ENCODE measurements around the gene SEMA3E.

SEMA3E gene

DNA sequence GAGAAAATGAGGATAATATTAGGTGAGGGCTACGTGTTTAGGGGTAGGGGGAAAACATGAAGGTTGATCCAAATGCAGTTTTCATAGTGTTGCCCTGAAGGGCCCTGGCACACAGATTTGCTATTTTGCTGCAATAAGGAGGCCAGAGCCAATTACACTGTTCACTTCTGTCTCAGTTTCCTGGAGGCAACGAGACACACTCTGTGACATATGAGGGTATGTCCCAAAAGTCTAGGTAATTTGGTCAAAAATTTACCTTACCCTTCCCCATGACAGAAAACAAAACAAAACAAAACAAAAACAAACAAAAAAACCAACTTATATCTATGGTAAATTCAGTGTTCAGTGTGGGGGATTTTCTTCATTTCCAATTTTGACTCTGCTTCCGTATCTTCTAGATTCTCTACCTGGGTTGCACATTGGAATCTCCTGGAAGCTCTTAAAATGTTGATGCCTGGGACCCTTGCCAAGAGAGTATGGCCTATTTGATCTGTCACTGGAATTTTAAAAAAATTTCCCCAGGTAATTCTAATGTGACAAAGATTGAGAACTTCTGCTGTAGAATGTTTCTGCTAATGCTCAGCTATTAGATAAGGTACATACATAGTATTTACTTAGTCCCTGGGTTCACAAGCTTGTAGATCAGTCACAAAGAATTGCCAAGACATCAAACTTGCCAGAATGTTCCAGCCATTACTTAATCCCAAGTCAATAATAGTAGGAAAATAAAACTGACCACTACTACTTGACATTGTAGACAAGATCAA is 139.5 kb downstream of the SEMA3E start:
- no peak overlapping the region for H3K4me3 ChIP-seq (ENCODE audit: low read depth, low read length)
- no peaks in the 10 kb centered on the region for H3K27me3 ChIP-seq (ENCODE audit: control insufficient read depth, insufficient read depth, low read length)
- H3K9ac ChIP-seq (ENCODE audit: low read depth, low read length), result no peak overlapping the region
- H3K36me3 ChIP-seq (ENCODE audit: control insufficient read depth, insufficient read depth, low read length), result no peaks in the 10 kb centered on the region
- no peaks in the 10 kb centered on the region for H3K9me3 ChIP-seq (ENCODE audit: control insufficient read depth, insufficient read depth, low read length)
- peaks cover 3% of the 10 kb centered on the region for H3K4me1 ChIP-seq (ENCODE audit: control insufficient read depth, insufficient read depth, low read length)

DNA sequence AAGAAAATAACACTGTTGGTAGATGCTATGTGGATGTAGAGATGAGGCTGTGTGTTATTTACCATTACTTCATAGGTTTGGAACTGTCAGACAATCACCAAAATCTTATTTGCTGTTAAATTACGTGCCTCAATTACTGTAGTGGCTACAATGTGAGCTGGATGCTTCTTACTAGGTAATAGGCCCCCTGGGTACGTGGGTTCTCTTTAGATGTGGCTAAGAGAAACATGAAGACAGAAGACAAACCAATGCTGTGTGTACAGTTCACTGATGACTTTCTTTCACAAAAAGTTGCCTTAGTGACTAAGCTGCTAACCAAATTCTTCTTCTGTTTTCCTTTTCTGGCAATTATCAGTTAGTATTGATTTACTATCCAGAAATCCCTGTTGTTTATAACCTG is 144.6 kb downstream of the SEMA3E start:
- H3K4me3 ChIP-seq (ENCODE audit: low read depth, low read length), result no peak overlapping the region
- no peak overlapping the region for H3K9ac ChIP-seq (ENCODE audit: low read depth, low read length)
- H3K9me3 ChIP-seq (ENCODE audit: control insufficient read depth, insufficient read depth, low read length), result no peaks in the 10 kb centered on the region
- H3K27me3 ChIP-seq (ENCODE audit: control insufficient read depth, insufficient read depth, low read length), result no peaks in the 10 kb centered on the region
- no peaks in the 10 kb centered on the region for H3K4me1 ChIP-seq (ENCODE audit: control insufficient read depth, insufficient read depth, low read length)
- no peaks in the 10 kb centered on the region for H3K36me3 ChIP-seq (ENCODE audit: control insufficient read depth, insufficient read depth, low read length)

DNA sequence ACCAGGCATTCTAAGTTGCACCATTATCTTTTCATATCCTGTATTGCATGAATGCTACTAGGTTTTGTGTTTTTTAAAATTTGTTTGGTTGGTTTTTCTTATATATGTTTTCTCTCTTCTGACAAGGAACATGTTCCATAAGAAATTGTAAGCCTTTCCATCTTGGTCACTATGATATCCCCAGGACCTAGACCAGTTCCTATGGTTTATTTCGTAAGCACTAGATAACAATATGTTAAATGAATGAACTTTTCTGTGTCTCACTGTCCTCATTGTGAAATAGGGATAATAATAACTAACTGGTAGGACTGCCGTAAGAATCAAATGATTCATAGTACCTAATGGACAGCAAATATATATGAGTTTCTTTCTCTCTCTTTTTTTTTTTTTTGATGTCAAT is 146.3 kb downstream of the SEMA3E start:
- Histone ChIP-seq H3K4me1 (ENCODE audit: control insufficient read depth, insufficient read depth, low read length) (no peaks in the 10 kb centered on the region), H3K27me3 (ENCODE audit: control insufficient read depth, insufficient read depth, low read length) (no peaks in the 10 kb centered on the region), H3K4me3 (ENCODE audit: low read depth, low read length) (no peak overlapping the region), H3K9me3 (ENCODE audit: control insufficient read depth, insufficient read depth, low read length) (no peaks in the 10 kb centered on the region), H3K9ac (ENCODE audit: low read depth, low read length) (no peak overlapping the region), H3K36me3 (ENCODE audit: control insufficient read depth, insufficient read depth, low read length) (no peaks in the 10 kb centered on the region)

DNA sequence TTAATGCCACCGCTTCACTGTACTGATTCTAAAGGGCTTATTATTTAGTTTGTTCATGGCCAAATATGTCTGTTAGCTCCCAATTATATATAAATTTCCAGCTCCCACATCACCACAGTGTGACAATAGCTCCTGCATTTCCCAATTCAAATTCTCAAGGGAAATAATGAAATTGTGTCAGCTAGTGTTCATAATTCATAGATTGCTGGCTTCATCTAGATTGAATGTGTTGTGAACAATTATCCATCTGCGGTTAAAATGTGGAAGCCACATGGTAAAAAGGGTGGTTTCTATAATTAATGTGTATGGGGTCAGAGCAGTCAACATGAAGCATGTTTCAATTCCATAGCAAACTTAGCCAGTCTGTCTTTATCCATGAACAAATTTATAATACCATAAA is 154.3 kb downstream of the SEMA3E start:
- no peaks in the 10 kb centered on the region for H3K4me1 ChIP-seq (ENCODE audit: control insufficient read depth, insufficient read depth, low read length)
- no peak overlapping the region for H3K9ac ChIP-seq (ENCODE audit: low read depth, low read length)
- H3K27me3 ChIP-seq (ENCODE audit: control insufficient read depth, insufficient read depth, low read length), result no peaks in the 10 kb centered on the region
- no peaks in the 10 kb centered on the region for H3K36me3 ChIP-seq (ENCODE audit: control insufficient read depth, insufficient read depth, low read length)
- H3K4me3 ChIP-seq (ENCODE audit: low read depth, low read length), result no peak overlapping the region
- H3K9me3 ChIP-seq (ENCODE audit: control insufficient read depth, insufficient read depth, low read length), result no peaks in the 10 kb centered on the region

DNA sequence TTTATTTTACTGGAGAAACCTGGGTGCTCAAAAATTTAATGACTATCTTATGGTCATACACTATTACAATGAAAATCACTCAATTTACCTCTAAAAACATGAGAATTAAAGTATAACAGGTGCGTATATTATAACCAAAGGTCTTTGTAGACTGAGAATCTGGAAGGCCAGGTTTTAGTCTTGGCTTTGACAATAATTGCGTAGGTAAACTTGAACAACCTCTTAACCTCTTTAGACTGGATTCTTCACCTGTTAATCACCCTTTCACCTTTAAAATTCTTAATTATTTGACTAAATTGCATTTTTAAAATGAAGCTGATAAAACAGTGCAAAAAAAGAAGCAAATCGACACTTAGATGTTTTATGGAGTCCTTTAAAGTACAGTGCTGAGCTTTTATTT is 156.1 kb downstream of the SEMA3E start:
- no peaks in the 10 kb centered on the region for H3K9me3 ChIP-seq (ENCODE audit: control insufficient read depth, insufficient read depth, low read length)
- no peaks in the 10 kb centered on the region for H3K27me3 ChIP-seq (ENCODE audit: control insufficient read depth, insufficient read depth, low read length)
- no peaks in the 10 kb centered on the region for H3K36me3 ChIP-seq (ENCODE audit: control insufficient read depth, insufficient read depth, low read length)
- H3K4me3 ChIP-seq (ENCODE audit: low read depth, low read length), result no peak overlapping the region
- H3K4me1 ChIP-seq (ENCODE audit: control insufficient read depth, insufficient read depth, low read length), result no peaks in the 10 kb centered on the region
- H3K9ac ChIP-seq (ENCODE audit: low read depth, low read length), result no peak overlapping the region

DNA sequence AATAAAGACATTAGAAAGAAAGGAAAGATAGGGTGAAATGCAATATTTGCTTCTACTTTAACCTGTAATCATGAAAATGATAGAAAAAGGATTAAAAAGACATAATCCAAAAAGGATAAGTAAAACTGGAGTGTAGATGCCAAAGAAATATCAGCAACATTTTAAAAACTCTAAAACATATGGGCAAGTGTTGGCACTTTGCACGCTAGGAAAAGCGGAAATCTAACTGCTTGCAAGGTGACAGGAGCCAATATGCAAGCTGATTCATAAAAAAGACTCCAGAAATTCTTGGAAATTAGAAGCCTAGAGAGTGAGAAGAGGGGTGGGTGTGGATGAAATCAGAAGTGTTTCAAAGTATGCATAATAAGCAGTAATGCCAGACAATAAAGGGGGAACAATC is 161.1 kb downstream of the SEMA3E start:
- no peaks in the 10 kb centered on the region for H3K36me3 ChIP-seq (ENCODE audit: control insufficient read depth, insufficient read depth, low read length)
- no peak overlapping the region for H3K9ac ChIP-seq (ENCODE audit: low read depth, low read length)
- H3K4me3 ChIP-seq (ENCODE audit: low read depth, low read length), result no peak overlapping the region
- H3K27me3 ChIP-seq (ENCODE audit: control insufficient read depth, insufficient read depth, low read length), result no peaks in the 10 kb centered on the region
- no peaks in the 10 kb centered on the region for H3K4me1 ChIP-seq (ENCODE audit: control insufficient read depth, insufficient read depth, low read length)
- no peaks in the 10 kb centered on the region for H3K9me3 ChIP-seq (ENCODE audit: control insufficient read depth, insufficient read depth, low read length)

DNA sequence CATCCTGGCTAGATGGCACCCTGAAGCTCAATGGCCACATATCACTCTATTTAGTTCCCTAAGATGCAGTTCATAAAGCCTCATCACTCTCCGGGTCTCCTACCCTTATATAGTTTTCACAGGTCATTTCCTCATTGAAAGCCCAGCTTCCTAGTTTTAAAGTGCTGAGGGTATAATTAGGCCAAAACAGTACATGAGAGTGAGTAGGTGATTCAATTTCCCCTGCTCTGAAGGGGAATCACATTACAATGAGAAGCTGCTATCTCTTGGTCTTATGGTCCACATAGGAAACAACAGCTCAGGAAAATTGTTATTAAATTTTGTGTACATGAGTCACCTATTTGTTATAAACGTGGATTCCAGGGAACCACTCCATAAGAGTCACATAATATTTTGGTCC is 162.0 kb downstream of the SEMA3E start:
- Histone ChIP-seq H3K9ac (ENCODE audit: low read depth, low read length) (no peak overlapping the region), H3K4me3 (ENCODE audit: low read depth, low read length) (no peak overlapping the region), H3K27me3 (ENCODE audit: control insufficient read depth, insufficient read depth, low read length) (no peaks in the 10 kb centered on the region), H3K36me3 (ENCODE audit: control insufficient read depth, insufficient read depth, low read length) (no peaks in the 10 kb centered on the region), H3K9me3 (ENCODE audit: control insufficient read depth, insufficient read depth, low read length) (no peaks in the 10 kb centered on the region), H3K4me1 (ENCODE audit: control insufficient read depth, insufficient read depth, low read length) (no peaks in the 10 kb centered on the region)

DNA sequence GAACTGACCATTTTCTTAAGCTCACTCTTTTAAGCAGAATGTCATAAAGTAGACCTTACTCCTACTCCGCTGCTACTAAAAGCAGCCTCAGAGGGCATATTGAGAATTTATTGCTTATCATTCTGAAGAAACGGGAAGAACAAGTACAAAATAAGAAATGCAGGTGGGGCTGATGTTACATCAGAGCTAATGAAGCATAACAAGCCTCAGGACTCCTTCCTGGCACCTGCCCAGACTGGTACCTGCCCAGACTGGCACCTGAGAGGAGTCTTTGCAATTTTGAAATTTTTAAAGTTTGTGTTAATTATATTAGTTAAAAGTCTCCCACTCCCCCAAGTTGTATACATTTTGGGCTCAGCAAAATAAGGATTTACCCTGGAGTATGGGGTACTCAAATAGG is 162.4 kb downstream of the SEMA3E start:
- H3K36me3 ChIP-seq (ENCODE audit: control insufficient read depth, insufficient read depth, low read length), result no peaks in the 10 kb centered on the region
- H3K4me3 ChIP-seq (ENCODE audit: low read depth, low read length), result no peak overlapping the region
- no peaks in the 10 kb centered on the region for H3K9me3 ChIP-seq (ENCODE audit: control insufficient read depth, insufficient read depth, low read length)
- no peak overlapping the region for H3K9ac ChIP-seq (ENCODE audit: low read depth, low read length)
- H3K27me3 ChIP-seq (ENCODE audit: control insufficient read depth, insufficient read depth, low read length), result no peaks in the 10 kb centered on the region
- H3K4me1 ChIP-seq (ENCODE audit: control insufficient read depth, insufficient read depth, low read length), result no peaks in the 10 kb centered on the region

DNA sequence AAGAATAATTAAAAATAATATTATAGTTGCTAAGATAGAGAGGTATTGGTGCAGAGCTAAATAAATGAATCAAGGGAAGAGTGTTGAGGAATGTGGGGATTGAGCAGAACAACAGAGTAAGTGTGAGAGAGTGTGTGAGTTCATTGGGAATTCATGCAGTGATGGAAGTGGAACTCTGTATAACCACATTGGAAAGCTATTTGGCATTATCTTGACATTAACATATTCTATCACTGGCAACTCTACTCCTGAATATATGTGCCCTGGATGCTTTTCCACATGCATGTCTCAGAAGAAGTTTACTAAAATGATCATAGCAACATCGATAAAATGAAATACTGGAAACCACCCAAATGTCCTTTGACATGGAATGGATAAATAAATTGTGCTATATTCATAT is 164.1 kb downstream of the SEMA3E start:
- Histone ChIP-seq H3K4me1 (ENCODE audit: control insufficient read depth, insufficient read depth, low read length) (no peaks in the 10 kb centered on the region), H3K9me3 (ENCODE audit: control insufficient read depth, insufficient read depth, low read length) (no peaks in the 10 kb centered on the region), H3K27me3 (ENCODE audit: control insufficient read depth, insufficient read depth, low read length) (no peaks in the 10 kb centered on the region), H3K9ac (ENCODE audit: low read depth, low read length) (no peak overlapping the region), H3K36me3 (ENCODE audit: control insufficient read depth, insufficient read depth, low read length) (no peaks in the 10 kb centered on the region), H3K4me3 (ENCODE audit: low read depth, low read length) (no peak overlapping the region)

DNA sequence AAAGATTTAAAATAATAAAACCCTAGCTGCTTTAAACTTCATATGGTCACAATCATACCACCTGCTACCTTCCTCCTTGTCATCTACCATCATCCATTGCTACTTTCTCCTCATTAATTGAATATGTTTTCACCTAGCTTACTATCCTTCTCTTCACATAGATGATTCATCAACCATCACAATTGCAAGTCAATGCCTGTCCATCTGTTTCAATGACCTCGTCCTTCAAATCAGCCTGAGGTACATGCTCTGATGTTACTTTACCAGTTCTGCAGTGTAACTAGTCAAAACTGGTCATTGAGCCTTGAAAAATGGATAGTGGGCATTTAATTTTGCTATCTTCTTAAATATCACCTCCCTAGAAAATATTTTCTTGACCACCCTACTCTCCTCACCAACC is 164.7 kb downstream of the SEMA3E start:
- Histone ChIP-seq H3K4me3 (ENCODE audit: low read depth, low read length) (no peak overlapping the region), H3K9me3 (ENCODE audit: control insufficient read depth, insufficient read depth, low read length) (no peaks in the 10 kb centered on the region), H3K9ac (ENCODE audit: low read depth, low read length) (no peak overlapping the region), H3K36me3 (ENCODE audit: control insufficient read depth, insufficient read depth, low read length) (no peaks in the 10 kb centered on the region), H3K4me1 (ENCODE audit: control insufficient read depth, insufficient read depth, low read length) (no peaks in the 10 kb centered on the region), H3K27me3 (ENCODE audit: control insufficient read depth, insufficient read depth, low read length) (no peaks in the 10 kb centered on the region)

DNA sequence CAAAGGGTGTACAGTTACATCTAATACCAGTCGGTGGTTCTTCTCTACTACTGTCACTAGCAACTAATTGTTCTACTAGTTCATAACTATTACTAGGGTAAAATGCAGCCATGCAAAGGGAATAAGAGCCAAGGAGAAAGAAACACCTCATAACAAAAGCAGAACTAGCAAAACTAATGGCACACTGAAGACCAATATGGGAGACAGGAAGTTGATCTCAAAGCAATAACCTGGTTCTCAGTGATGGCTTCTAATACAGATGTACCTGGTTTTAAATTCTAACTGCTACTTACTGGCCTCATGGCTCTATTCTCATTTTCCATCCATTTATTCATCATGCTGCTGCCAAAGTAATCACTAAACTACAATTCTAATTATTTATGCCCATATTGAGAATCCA is 170.3 kb downstream of the SEMA3E start:
- Histone ChIP-seq H3K27me3 (ENCODE audit: control insufficient read depth, insufficient read depth, low read length) (no peaks in the 10 kb centered on the region), H3K4me3 (ENCODE audit: low read depth, low read length) (no peak overlapping the region), H3K9me3 (ENCODE audit: control insufficient read depth, insufficient read depth, low read length) (no peaks in the 10 kb centered on the region), H3K4me1 (ENCODE audit: control insufficient read depth, insufficient read depth, low read length) (peaks cover 6% of the 10 kb centered on the region), H3K9ac (ENCODE audit: low read depth, low read length) (no peak overlapping the region), H3K36me3 (ENCODE audit: control insufficient read depth, insufficient read depth, low read length) (no peaks in the 10 kb centered on the region)

DNA sequence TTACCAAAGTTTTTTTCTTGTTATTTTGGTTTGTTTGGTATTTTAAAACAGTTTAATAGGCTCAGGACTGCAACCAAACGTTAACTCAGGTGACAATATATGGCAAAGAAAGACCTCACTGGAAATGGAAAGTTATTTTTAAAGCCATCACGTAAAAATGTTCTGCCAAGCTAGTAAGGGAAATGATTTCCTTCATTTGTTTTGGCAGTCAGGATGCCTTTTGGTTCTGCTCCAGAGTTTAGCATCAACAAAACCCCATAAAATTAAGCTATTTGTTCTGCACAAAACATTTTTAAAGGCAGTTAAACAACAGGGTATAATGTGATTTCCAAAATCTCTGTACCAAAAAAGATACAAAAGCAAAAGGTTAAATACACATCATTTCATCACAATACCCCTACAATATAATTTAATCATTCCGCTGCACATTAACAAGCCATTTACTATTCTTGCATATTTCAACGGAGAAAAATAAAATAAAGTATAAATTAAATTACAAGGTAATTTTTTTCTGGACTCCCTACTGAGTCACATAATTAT is 172.4 kb downstream of the SEMA3E start:
- peaks cover 6% of the 10 kb centered on the region for H3K4me1 ChIP-seq (ENCODE audit: control insufficient read depth, insufficient read depth, low read length)
- H3K9ac ChIP-seq (ENCODE audit: low read depth, low read length), result no peak overlapping the region
- no peak overlapping the region for H3K4me3 ChIP-seq (ENCODE audit: low read depth, low read length)
- H3K36me3 ChIP-seq (ENCODE audit: control insufficient read depth, insufficient read depth, low read length), result no peaks in the 10 kb centered on the region
- no peaks in the 10 kb centered on the region for H3K9me3 ChIP-seq (ENCODE audit: control insufficient read depth, insufficient read depth, low read length)
- H3K27me3 ChIP-seq (ENCODE audit: control insufficient read depth, insufficient read depth, low read length), result no peaks in the 10 kb centered on the region

Measured in iPS-15b (cell line).